VCaP (cell line): ENCODE results near the gene SKAP2.

ENCODE experiments used
- H3K27ac ChIP-seq: fragments of 450-650 bp; 2 replicates; pipeline ENCODE4 v1.5.1; 2017
- CTCF ChIP-seq: fragments of 450-650 bp; conservative IDR thresholded peaks from 2 replicates; pipeline ENCODE4 v1.5.1; 2017; ENCODE audit warnings: mild to moderate bottlenecking, moderate library complexity

Gene SKAP2

GRCh38 chr7:26664274-26664673 lies 200.1 kb downstream of the SKAP2 start:
- H3K27ac ChIP-seq, result no peak overlapping the region
- no peak for TF ChIP-seq CTCF

GRCh38 chr7:26663874-26664273 lies 200.5 kb downstream of the SKAP2 start:
- no peak for TF ChIP-seq CTCF
- no peak overlapping the region for H3K27ac ChIP-seq

- TF ChIP-seq CTCF, result no peak
- peak overlapping the region; percentile 70 for H3K27ac ChIP-seq
These were observed 201.7 kb downstream of the SKAP2 start for GRCh38 chr7:26662646-26663045.

GRCh38 chr7:26659121-26659520 lies 205.3 kb downstream of the SKAP2 start:
- peak overlapping the region; percentile 41 for H3K27ac ChIP-seq
- no peak for TF ChIP-seq CTCF

- no peak for TF ChIP-seq CTCF
- peak overlapping the region; percentile 41 for H3K27ac ChIP-seq
These were observed 205.9 kb downstream of the SKAP2 start for GRCh38 chr7:26658389-26659084.

- peak overlapping the region; percentile 41 for H3K27ac ChIP-seq
- TF ChIP-seq CTCF, result no peak
These were observed 206.6 kb downstream of the SKAP2 start for GRCh38 chr7:26657686-26658388.

GRCh38 chr7:26657206-26657641 lies 207.2 kb downstream of the SKAP2 start:
- TF ChIP-seq CTCF, result no peak
- no peak overlapping the region for H3K27ac ChIP-seq
